ENCODE results near the gene USB1. TPM values are rescaled to one million over a fixed set of nuclear protein-coding genes. Genes with fewer than 3 reads are reported as not detected.

Gene USB1
- total RNA-seq, 1 experiment from 2014 or later: 73.1 TPM

GRCh38 chr16:58051296-58051695 is 50.1 kb downstream of the USB1 start:
- no peak overlapping the region for H2AFZ ChIP-seq (ENCODE audit: low read depth, low read length, poor library complexity, severe bottlenecking)
- RAD21 ChIA-PET (ENCODE audit: low non-redundant PET in 1 of 2, low total read pairs in 2 of 2, uncharacterized antibody in 2 of 2, unreplicated experiment in 2 of 2): no interaction called here
- no peaks in the 10 kb centered on the region for H4K20me1 ChIP-seq (ENCODE audit: insufficient read depth)
- H3K27me3 ChIP-seq (ENCODE audit: insufficient read depth, low read length): no peaks in the 10 kb centered on the region
- H3K4me3 ChIP-seq (replicated peaks in 1 of 2; ENCODE audit: low read depth in 1 of 2, low read length in 2 of 2): no peak overlapping the region
- H3K79me2 ChIP-seq (ENCODE audit: insufficient read depth, low read length): no peaks in the 10 kb centered on the region
- no peak overlapping the region for H3K4me2 ChIP-seq (ENCODE audit: low read length)
- no peaks in the 10 kb centered on the region for H3K9me2 ChIP-seq (ENCODE audit: insufficient read depth)
- ATAC-seq (no peak), DNase-seq (ENCODE audit: low read depth, low spot score) (no peak)
- no TSS peak for BruUV-seq (replicated peaks)
- intact Hi-C loops (cut with micrococcal nuclease): no loop called here
- no peak overlapping the region for H3K9ac ChIP-seq (ENCODE audit: low read length)
- no peak overlapping the region for H3K27ac ChIP-seq (ENCODE audit: low read depth, low read length)
- no peak for TF ChIP-seq SRF (IDR thresholded peaks at IDR 0.05; ENCODE audit: low read depth)
- no peak for TF ChIP-seq POLR2AphosphoS5 (IDR thresholded peaks at IDR 0.05; ENCODE audit: low read depth, low read length)
- TF ChIP-seq TCF7L2 (IDR thresholded peaks at IDR 0.05; ENCODE audit: borderline replicate concordance, extremely low read depth, insufficient read depth, insufficient read length): no peak
- TF ChIP-seq SIN3A (IDR thresholded peaks at IDR 0.05; ENCODE audit: low read depth): no peak
- TF ChIP-seq MAX (IDR thresholded peaks at IDR 0.05): no peak
- no peak for TF ChIP-seq POLR2A (IDR thresholded peaks at IDR 0.05; ENCODE audit: borderline replicate concordance, extremely low read depth, insufficient read depth, insufficient read length)
- no peak for TF ChIP-seq EGR1 (IDR thresholded peaks at IDR 0.05; ENCODE audit: low read depth)
- no peak for TF ChIP-seq CEBPB (IDR thresholded peaks at IDR 0.05; ENCODE audit: low read depth)
- no peak for TF ChIP-seq ATF3 (IDR thresholded peaks at IDR 0.05)
- TF ChIP-seq CTCF (IDR thresholded peaks at IDR 0.05 in 2 of 3, conservative IDR thresholded peaks at IDR 0.05 in 1 of 3; ENCODE audit: borderline replicate concordance in 1 of 3, insufficient read depth in 1 of 3, low read depth in 2 of 3, low read length in 2 of 3): no peak
- TF ChIP-seq EZH2phosphoT487 (IDR thresholded peaks at IDR 0.05; ENCODE audit: borderline replicate concordance): no peak
- TF ChIP-seq FOSL1 (IDR thresholded peaks at IDR 0.05; ENCODE audit: low read depth): no peak
- TF ChIP-seq ZFX (IDR thresholded peaks at IDR 0.05): no peak
- no peak for TF ChIP-seq JUND (IDR thresholded peaks at IDR 0.05)
- no peak for TF ChIP-seq ZNF274 (IDR thresholded peaks at IDR 0.05; ENCODE audit: low read depth, low read length)
- no peak for TF ChIP-seq CBX3 (IDR thresholded peaks at IDR 0.05; ENCODE audit: low read depth)
- TF ChIP-seq RAD21 (IDR thresholded peaks at IDR 0.05; ENCODE audit: low read depth): no peak
- H3K4me1 ChIP-seq (ENCODE audit: control insufficient read depth in 1 of 2, insufficient read depth in 2 of 2, low read length in 2 of 2): no peaks in the 10 kb centered on the region
- H3K9me3 ChIP-seq (ENCODE audit: control insufficient read depth in 1 of 2, insufficient read depth in 1 of 2, low read depth in 1 of 2, low read length in 2 of 2): no peaks in the 10 kb centered on the region
- CTCF ChIA-PET: interaction anchor here (1.3 kb wide), 1 partner anchor 46 kb away, joined by 9 read pairs; no protein-coding TSS in a partner anchor
- POLR2A ChIA-PET: no interaction called here
- no peaks in the 10 kb centered on the region for H3K36me3 ChIP-seq (ENCODE audit: control insufficient read depth in 1 of 2, insufficient read depth in 2 of 2, low read length in 2 of 2)

All from HCT116 (cell line).